AG09319 (cell line): ENCODE measurements around the gene NOD1.

Experiments used
- DNase-seq: peaks from one replicate; pipeline ENCODE4 v3.0.0-alpha.2; 2010; ENCODE audit warnings: low read depth; ENCODE audit errors: extremely low read depth
- TF ChIP-seq, protein P1 (sequence below): IDR thresholded peaks from 2 replicates; pipeline ENCODE4 v1.5.1; 2011; ENCODE audit warnings: low read depth, mild to moderate bottlenecking, inconsistent platforms, low read length, moderate library complexity

Gene NOD1

DNA sequence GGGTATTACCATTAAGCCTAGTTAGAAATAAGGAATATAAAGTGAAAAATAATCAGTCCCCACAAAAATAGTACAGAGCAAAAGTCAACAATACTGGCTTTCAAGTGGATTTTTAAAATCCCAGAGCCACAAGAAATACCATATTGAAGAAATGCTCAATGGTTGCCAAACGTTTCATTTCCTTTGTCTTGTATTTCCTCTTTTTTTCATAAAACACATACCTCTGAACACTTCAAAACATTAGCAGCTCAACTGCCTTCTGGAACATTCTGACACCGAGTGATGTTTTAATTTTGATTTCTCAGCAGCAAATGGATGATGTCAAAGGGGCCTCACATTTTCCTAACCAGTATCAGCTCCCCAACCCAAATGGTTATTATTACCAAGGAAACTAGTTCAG lies 10.5 kb downstream of the NOD1 start:
- no peak for DNase-seq
- TF ChIP-seq, protein P1, sequence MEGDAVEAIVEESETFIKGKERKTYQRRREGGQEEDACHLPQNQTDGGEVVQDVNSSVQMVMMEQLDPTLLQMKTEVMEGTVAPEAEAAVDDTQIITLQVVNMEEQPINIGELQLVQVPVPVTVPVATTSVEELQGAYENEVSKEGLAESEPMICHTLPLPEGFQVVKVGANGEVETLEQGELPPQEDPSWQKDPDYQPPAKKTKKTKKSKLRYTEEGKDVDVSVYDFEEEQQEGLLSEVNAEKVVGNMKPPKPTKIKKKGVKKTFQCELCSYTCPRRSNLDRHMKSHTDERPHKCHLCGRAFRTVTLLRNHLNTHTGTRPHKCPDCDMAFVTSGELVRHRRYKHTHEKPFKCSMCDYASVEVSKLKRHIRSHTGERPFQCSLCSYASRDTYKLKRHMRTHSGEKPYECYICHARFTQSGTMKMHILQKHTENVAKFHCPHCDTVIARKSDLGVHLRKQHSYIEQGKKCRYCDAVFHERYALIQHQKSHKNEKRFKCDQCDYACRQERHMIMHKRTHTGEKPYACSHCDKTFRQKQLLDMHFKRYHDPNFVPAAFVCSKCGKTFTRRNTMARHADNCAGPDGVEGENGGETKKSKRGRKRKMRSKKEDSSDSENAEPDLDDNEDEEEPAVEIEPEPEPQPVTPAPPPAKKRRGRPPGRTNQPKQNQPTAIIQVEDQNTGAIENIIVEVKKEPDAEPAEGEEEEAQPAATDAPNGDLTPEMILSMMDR = no peak

DNA sequence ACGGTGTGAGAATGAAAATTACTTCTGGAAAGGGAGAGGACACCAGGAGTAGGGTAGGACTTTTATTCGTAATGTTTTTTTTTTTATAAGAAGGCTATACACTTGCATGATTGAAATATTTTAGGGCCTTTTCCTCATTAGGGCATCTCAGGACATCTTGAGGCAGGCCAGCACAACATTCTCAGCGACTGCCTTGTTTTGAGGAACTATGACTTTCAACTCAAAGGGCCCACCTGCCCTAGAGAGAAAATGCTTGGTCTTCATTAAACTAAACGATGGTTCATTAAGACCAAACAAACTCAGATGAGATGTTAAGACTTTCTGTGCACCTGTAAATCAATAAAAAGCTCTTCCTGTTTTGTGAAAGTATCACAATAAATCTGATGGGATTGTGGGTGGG lies 11.3 kb downstream of the NOD1 start:
- TF ChIP-seq, protein P1 = no peak
- no peak for DNase-seq

DNA sequence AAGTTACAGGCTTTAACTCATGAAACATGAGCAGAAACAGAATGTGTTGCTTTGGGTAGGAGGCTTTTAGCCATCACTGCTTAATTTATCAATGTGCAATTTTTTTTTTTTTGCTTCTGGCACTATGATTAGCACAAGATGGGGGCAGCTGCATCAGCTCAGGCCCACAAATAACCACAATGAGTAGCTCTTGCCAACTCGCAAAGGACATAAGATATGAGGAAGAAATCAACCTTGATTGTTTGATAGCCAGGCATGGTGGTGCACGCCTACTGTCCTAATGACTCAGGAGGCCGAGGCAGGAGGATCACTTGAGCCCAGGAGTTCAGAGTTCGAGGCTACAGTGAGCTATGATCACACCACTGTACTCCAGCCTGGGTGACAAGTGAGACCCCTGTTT lies 12.3 kb downstream of the NOD1 start:
- DNase-seq = no peak

DNA sequence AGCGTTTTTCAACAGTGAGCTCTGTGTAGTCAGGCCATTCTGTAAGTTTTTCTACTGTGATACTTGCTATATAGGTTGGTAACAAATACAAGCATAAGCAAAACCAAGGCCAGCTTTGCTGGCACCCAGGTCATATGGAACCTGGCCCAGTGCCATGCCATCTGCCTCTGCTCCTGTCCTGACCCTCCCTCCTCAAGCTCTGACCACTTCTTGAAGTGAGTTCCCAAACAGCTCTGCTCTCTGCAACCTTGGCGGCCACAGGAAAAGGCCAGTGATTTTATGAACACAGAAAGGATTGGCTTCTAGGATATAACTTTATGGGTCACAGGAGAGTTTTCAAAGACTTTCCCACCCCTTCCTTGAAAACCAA lies 12.8 kb downstream of the NOD1 start:
- no peak for DNase-seq
- TF ChIP-seq, protein P1 = no peak

More for the DNA sequence above, 12.3 kb downstream of the NOD1 start:
- TF ChIP-seq, protein P1 = no peak

DNA sequence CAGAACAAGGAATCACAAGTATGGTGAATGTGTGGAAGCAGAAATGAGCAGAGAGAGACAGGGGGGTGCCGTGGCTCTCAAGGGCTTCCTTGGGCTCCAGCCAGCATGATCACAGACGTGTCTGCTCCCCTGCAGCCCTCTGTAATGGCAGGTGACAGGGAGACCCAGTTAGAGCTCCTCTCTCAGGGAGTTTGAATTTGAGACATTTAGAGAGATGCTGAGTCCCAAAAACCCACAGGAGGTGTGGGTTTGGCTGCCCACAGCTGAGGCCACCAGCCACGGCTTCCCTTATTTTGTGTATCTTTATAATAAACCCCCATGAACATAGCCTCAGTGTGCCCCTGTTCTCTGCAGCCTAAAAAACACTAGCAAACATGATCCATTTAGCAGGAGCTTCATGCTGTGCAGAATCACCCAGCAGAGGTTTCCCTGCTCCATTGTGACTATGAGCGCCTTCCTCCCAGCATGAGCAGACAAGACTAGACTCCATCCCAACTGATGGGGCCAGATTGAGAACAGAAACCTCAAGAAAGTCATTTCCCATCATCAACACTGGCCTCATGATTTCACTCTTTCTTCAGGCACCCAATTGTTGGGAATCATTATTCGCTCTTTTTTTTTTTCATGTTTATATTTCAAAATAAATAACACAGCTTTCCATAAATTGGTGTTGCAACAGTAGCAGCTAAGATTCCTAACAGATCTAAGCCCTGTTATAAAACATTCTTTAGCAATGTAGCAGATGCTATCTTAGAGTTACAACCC lies 13.4 kb downstream of the NOD1 start:
- no peak for DNase-seq
- TF ChIP-seq, protein P1 = no peak

DNA sequence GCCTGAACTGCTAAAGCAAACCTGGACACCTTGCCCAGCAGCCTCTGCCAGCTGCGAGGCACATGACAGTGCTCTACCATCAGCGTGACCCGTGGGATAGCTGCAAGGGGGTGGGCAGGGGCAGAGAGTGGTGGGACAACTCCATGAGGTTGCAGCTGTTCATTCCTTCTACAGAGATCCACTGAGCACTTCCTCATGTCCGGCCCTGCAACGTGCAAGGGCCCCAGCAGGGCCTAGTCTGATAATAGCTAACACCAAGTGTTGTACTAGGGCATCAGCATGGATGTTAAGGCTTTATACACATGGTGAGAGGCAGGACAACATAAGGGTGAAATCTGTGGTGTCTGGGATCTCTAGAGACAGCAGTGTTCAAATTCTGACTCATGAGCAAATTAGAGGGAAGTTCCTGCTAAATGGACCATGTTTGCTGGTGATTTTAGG lies 14.3 kb downstream of the NOD1 start:
- no peak for DNase-seq
- TF ChIP-seq, protein P1 = no peak

DNA sequence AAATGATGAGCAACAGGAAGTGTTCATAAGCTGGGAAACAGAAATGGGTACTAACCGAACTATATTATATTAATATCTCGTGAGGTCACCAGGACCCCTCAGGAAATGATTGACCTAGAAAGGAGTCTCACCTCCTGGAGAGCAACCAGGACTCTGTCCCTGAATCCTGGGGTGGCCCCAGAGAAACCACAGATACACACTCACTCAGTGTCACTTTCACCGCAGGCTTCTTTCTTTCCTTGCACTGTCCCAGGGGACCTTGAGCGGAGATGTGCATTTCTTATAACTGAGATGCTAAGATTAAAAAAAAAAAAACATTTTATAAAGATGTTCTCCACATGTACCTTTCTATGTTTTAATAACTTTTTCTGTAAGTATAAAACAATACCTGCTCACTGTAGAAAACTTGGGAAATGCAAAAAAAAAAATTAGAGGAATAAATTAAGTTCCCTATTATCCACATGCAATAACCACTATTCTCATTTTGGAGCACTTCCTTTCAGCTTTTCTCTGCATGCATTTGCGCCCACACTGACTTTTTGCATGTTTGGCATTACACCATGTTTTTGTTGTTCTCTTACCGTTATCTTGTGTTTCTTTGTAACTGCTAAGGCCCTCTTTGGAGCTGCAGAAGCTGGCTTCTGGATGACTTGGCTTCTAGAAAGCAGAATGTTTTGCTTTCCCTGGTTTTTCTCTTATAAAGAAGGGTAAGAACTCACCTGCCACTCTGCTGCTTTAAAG lies 15.0 kb downstream of the NOD1 start:
- TF ChIP-seq, protein P1 = no peak
- DNase-seq = no peak
